HEK293T (cell line): ENCODE results near the gene CXCL10.

Experiments used
- BHLHE40 ChIP-seq: fragments of 450-650 bp; IDR thresholded peaks from 2 replicates; pipeline ENCODE4 v1.6.1; 2016; ENCODE audit warnings: mild to moderate bottlenecking, moderate library complexity, borderline replicate concordance
- CTBP1 ChIP-seq: fragments of 450-650 bp; IDR thresholded peaks from 2 replicates; pipeline ENCODE4 v1.6.1; 2016; ENCODE audit warnings: borderline replicate concordance
- FOXM1 ChIP-seq: fragments of 450-650 bp; IDR thresholded peaks from 2 replicates; pipeline ENCODE4 v1.6.1; 2017; ENCODE audit warnings: mild to moderate bottlenecking, borderline replicate concordance
- HDGF ChIP-seq: fragments of 450-650 bp; IDR thresholded peaks from 2 replicates; pipeline ENCODE4 v1.6.1; 2017; ENCODE audit warnings: antibody characterized with exemption, borderline replicate concordance
- LEF1 ChIP-seq: fragments of 450-650 bp; IDR thresholded peaks from 2 replicates; pipeline ENCODE4 v1.6.1; 2017; ENCODE audit warnings: mild to moderate bottlenecking, borderline replicate concordance
- SUZ12 ChIP-seq: fragments of 450-650 bp; IDR thresholded peaks from 2 replicates; pipeline ENCODE4 v1.6.1; 2016; ENCODE audit warnings: mild to moderate bottlenecking

DNA sequence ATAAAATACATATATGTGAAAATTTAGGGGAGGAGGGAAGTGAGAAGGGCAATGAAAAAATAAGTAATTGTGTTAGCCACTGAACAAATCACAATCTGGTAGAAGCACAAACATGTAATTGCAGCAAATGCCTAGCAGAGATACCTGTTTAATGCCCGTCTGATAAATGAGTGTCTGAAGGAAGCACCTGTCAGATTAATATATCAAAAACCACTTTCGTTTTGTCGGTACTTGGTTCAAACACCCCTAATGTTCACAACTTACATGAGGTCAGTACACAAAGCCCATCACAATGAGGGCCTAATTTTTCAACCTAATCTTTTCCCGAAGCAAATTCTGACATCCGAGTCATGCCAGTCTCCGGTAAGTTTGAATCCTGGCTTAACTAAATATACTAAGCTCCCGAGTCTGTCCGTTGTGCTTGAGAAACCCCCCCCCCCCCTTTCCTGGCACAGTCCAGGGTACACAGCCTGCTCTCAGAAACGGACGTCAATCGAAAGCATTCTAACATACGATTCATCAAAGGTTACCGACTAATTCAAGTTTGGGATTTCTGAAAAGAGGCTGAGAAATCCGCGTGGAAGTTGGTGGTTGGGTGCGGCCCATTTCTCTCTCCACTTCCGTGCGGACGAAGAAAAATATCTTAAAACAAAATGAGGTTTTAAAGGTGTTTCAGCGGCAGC, 33.3 kb downstream of the CXCL10 start:
- TF ChIP-seq SUZ12 (no peak), FOXM1 (no peak), LEF1 (no peak), BHLHE40 (no peak), HDGF (no peak), CTBP1 (no peak)
